Myocyte (in vitro differentiated cells): ENCODE results near the gene MRPL4. TPM values are rescaled to one million over a fixed set of nuclear protein-coding genes. Genes with fewer than 3 reads are reported as not detected.

Source experiments
- DNase-seq: peaks from one replicate; pipeline ENCODE4 v3.0.0-alpha.2; 2012; ENCODE audit warnings: low read depth
- polyA plus RNA-seq: library from polyadenylated mRNA; unstranded; fragments of >200 nt; gene quantifications from one replicate; pipeline ENCODE4 v1.2.1, GENCODE V29; 2012; ENCODE audit warnings: missing spikeins
- total RNA-seq: library from RNA; depleted of rRNA; stranded (reverse); fragments of >200 nt; gene quantifications from 2 replicates; pipeline ENCODE4 v1.2.3, GENCODE V29; 2014

Gene MRPL4
- total RNA-seq: 64.7 and 94.3 TPM in 2 replicates
- polyA plus RNA-seq: 50.5 TPM

- peak; percentile 99 for DNase-seq
These were observed at the start of gene MRPL4 for GRCh38 chr19:10251792-10252694. MRPL4 (plus strand) TSS chr19:10252214; CDS start chr19:10252254, 40 bp downstream.

GRCh38 chr19:10203686-10204085 is 48.3 kb upstream of the MRPL4 start:
- DNase-seq: no peak

DNA sequence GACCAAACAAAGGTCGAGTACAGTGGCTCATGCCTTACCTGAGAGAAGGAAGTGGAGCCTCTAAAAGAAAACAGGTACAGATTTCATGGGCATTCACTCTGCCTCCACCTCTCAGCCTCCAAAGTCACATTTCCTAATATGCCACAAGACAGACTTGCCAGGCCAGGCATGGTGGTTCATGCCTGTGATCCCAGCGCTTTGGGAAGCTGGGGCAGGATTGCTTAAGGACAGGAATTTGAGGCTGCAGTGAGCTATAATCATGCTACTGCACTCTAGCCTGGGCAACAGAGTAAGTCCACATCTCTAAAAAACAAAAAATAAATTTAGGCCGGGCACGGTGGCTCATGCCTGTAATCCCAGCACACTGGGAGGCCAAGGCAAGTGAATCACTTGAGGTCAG is 46.4 kb upstream of the MRPL4 start:
- DNase-seq: peak; percentile 16

DNA sequence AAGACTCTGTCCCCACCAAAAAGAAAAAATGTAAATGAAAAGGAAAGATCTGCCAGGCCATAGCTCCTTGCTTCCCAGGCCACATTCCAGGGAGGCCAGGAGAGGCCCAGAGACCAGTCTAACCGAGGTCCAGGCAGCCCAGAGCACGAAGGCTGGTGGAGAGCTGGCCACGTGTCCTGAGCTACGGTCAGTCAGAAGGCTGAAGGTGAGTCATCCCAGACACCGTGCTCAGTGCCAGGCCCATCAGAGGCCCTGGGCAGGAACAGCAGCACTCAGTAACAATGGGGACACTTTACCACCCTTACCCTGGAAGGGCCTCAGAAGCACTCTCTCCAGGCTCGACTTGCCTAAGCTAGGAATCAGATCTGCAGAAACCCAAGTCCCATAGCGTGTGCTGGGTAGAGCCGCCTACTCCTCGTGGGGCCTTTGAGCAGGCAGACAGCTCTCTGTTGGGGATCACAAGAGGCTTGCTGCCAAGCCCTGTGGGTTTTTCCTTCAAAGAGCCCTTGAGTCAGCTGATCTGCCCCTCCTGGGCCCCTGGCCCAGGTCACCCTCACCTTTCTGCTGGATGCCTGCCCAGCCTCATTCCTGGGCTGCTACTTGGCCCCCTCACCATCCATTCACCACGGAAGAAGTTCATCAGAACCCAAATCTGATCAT is 45.7 kb upstream of the MRPL4 start:
- DNase-seq: peak; percentile 41

GRCh38 chr19:10207026-10207425 is 45.0 kb upstream of the MRPL4 start:
- no peak for DNase-seq

DNA sequence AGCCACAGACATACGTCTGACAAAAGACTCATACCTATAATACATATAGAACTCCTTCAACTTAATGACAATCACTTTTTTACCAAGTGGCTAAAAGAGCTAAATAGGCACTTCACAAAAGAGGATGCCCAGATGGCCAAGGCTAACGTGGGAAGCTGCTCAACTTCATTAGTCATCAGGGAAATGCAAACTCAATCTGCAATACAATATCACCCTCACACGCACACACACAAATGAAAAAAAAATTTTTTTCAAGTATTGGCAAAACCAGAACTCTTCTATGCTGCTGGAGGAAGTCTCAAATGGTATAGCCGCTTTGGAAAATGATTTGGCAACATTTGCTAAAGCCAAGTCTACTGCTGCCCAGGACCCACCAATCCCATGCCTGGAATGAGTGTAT is 42.7 kb upstream of the MRPL4 start:
- DNase-seq: peak; percentile 45

- no peak for DNase-seq
These were observed 41.0 kb upstream of the MRPL4 start for GRCh38 chr19:10211061-10211460.

GRCh38 chr19:10211691-10212090 is 40.3 kb upstream of the MRPL4 start:
- DNase-seq: no peak

DNA sequence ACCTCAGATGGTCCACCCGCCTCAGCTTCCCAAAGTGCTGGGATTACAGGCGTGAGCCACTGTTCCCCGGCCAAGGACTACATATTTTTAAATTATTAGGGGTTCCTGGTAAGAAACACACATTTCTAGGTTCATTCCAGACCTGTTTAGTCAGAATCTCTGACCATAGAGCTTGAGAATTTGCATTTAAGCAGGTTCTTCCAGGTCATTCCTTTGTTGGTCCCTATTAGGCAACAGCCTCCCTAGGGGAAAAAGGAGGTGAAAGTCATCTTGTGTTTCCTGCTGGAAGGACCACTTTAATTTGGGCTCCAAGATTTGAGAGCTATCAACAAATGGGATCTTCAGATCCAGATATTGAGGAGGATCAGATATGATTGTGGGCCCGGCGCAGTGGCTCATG is 37.2 kb upstream of the MRPL4 start:
- DNase-seq: no peak

DNA sequence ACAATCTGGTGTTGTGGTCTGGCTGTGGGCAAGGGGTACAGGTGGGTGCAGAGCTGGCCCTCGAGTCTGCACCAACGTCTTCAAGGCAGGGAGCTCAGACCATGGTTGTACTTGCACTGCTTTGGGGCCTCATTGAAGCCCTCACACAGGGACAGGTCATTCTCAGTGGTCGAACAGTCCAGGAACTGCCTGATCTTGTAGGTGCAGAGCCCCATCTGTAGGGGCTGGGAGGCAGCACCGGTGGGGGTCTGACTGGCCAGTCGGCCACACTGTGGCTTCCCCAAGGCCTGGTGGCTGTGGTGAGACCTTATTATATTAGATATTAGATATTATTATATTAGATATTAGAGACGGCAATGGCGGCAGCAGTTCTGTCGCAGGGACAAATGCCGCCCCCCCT is 34.9 kb upstream of the MRPL4 start:
- no peak for DNase-seq

DNA sequence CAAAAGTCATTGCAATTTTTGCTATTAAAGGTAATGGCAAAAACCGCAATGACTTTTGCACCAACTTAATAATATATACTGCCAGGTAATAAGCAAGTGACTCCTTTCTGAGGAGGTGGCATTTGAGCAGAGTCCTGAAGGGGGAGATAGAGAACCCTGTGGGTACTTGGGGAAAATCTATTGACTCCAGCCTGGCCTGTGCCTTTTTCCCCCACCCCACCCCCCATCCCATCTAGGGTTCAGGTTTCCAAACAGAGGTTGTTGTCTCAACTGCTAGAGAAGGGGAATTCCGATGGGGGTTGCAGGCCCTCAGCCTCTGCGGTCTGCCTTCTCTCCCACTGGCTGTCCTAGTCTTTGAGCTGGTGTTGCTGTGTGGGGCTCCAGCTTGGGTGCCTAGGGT is 32.3 kb upstream of the MRPL4 start:
- DNase-seq: peak; percentile 41

- DNase-seq: no peak
These were observed 31.3 kb upstream of the MRPL4 start for GRCh38 chr19:10220695-10221094.

DNA sequence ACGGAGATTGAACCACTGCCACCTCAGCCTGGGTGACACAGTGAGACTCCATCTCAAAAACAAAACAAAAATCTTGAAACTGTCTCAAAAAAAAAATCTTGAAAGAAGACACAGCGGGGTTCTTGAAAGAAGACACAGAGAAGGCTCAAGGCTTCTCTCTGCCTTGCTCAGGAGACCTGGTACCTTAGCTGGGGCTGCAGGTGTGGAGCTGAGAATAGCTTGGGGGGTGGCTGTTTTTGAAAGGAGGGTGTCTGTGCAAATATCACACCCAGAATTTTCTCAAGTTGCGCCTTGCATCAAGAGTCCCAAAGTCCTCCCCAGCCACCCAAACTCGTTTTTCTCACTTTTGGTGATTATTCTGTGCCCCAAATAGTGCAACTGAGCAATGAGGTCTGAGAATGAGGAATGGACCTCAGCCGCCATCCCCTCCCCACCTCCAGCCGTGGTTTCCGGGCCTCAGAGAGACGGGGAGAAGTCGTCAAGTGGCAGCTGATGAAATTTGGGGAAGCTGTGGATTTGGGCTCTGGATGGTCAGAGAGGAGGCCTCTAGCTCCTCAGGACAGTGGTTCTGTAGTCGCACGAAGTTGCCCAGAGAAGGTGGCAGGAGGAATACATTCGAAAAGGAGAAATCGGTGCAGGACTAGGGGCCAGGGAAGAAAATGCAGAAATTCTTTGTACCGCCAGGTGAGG is 29.7 kb upstream of the MRPL4 start:
- DNase-seq: no peak

DNA sequence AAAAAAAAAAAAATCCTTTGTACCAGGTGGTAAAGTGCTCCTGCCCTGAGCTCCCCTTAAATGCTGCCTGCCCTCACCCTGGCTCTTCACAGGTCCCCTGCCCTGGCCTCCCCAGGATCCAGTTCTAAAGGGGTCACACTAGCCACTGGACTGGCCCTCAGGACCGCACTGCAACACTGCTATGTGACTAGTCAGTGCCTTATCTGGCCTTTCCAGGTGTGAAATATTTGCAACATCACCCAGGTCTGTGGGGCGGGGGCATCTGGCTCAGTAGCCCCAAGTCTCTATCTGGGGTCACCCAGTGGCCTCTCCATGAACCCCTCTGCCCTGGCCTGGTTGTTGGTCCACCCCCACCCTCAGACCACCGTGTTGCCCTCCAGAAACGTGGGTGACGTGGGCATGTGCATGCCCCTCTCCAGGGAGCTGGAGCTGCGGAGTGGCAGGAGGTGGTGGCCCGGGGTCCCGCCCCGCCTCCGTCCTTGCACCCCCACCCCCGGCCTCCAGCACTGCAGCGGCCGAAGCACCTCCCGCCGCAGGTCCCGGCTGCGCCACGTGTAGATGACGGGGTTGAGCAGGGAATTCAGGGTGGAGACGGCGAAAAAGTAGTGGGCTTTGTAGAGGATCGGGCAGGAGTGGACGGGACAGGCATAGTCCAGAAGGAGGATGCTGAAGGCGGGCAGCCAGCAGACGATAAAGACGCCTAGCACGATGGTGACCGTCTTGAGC is 28.4 kb upstream of the MRPL4 start:
- DNase-seq: no peak

DNA sequence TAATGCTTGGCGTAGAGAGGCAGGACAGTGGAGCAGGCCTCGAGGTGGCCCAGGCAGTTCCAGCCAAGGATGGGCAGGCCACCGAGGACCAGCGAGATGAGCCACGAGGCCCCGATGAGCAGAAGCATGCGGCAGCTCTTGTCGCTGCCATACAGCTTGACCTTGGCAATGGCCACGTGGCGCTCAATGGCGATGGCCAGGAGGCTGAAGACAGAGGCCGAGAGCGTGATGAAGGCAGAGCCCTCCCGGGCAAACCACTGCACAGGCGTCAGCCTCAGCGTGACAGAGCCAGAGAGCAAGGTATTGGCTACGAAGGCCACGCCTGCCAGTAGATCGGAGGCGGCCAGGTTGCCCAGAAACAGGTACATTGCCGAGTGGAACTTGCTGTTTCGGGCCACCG is 27.7 kb upstream of the MRPL4 start:
- DNase-seq: no peak

GRCh38 chr19:10226021-10226375 is 26.0 kb upstream of the MRPL4 start:
- no peak for DNase-seq

DNA sequence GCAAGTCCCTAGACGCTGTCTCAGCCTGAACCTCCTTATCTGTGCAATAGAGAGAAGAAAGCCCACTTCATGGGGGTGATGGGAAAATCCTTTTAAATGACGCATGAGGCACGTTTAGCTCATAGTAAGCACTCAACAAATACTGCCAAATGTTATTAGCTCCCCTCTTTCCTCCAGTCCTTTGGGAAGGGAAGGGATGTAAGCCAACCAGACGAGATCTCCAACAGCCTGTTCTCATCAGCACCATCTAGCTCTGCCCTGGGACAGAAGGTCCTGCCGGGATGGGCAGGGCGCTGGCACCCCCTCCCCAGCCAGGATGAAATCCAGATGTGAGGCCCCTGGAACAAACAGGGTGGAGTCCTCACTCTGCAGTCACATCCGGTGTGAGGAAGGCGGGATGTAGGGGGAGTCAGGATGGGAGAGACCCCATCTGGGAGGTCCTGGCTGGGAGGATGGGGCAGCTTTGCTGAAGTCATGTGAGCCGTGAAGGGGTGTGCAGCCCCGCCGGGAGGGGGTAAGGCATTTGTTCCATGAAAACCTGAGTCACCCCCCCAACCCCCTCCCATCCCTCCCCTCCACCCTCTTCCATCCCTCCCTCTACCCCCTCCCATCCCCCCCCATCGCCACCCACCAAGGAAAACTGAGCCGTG is 25.5 kb upstream of the MRPL4 start:
- DNase-seq: no peak

DNA sequence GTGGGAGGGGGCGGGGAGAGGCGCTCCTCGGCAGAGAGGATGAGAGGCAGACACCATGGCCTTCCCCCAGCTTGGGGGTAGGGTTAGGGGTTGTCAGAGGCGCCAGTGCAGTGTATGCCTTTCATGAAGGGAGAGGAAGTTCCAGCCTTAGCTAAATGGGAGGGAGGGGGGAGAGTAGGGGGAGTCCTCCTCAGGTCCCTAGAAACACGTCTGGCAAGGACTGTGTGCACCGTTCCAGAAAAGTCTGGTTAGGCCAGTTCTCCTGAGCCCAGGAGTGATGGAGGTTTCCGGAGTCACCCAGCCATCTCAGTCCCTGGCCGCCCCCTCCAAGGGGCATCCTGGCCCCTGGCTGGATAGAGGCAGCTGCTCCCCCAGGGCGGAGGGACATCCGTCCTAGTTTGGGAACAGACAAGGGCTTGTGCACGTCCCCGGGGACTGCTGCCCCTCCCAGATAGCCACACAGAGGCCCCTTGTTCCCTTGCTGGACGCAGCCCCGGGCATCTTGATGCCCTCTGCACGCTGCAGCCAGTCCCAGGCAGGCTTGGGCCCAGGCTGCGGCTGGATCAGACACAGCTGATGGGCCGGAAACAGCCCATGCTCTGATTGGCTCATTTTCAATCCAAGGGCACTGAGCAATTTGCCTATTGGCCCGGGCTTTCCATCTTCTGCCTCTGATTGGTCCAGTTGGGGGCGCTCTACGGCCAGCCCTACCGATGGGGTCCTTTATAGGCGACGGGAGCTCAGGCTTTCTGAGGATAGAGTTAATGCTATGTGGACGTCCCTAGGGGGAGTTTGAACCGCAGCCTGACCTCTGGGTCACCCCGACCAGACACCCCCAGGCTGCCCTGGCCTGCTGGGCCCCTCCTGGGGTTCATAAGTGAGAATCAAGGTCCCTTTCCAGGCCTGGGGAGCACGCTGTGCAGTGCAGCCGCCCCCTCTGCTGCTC is 24.7 kb upstream of the MRPL4 start:
- no peak for DNase-seq

DNA sequence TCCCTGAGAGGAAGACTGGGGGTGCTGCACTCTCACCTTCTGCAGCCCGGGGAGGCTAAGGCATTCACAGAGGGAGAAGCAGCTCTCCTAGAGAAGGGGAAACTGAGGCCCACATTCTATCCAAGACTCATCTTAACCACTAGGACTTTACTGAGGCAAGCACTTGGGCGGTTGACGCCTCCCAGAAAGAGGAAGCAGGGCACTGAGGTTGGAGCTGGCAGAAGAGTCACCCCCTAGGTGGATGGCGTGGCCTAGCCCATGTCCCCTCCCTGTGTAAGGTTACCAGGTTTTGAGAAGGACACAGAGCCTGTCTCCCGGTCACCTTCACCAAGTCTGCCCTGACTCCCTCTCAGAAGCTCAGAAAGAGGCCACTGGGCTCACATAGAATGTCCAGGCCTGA is 23.6 kb upstream of the MRPL4 start:
- DNase-seq: no peak

- no peak for DNase-seq
These were observed 23.1 kb upstream of the MRPL4 start for GRCh38 chr19:10228920-10229319.
